GM21529 (cell line): Measurements from ENCODE around the gene MIGA1.
A peak's percentile ranks its signal among the peaks of the same experiment; 100 is the strongest.

Experiments
- ATAC-seq: cut with Tn5 transposase; IDR thresholded peaks from one replicate; pipeline ENCODE4 v1.9.1; 2021; ENCODE audit not compliant: unreplicated experiment

Gene MIGA1

DNA sequence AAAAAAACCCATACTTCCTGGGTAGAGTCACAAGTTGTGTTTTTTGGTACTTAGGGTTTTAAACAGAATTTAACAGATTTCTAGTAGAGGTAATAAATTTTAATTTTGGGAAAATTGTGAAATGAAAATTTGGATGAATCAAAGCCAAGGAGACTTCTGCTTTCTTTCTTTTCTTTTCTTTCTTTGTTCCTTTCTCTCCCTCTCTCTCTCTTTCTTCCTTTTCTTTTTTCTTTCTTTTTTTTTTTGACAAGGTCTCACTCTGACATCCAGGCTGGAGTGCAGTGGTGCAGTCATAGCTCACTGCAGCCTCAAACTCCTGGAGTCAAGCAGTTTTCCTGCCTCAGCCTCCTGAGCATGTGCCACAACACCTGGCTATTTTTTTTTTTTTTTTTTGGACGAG lies 62.1 kb downstream of the MIGA1 start:
- no peak for ATAC-seq

GRCh38 chr1:77845951-77846350 lies 66.5 kb downstream of the MIGA1 start:
- no peak for ATAC-seq

DNA sequence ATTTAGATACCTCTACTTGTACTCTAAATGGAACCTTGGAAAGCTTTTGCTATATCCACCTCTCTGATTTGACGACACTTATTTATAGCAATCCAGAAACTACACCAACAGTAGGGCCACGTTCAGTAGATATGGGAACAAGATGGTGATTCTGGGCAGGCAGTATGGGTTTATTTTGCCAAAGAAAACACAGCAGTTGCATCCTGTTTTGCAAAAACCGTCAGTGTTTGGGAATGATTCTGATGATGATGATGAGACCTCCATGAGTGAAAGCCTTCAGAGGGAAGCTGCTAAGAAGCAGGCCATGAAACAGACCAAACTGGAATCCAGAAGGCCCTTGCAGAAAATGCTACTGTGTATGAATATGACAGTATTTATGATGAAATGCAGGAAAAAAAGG lies 67.5 kb downstream of the MIGA1 start:
- no peak for ATAC-seq

GRCh38 chr1:77847621-77848080 lies 68.2 kb downstream of the MIGA1 start:
- ATAC-seq: no peak

DNA sequence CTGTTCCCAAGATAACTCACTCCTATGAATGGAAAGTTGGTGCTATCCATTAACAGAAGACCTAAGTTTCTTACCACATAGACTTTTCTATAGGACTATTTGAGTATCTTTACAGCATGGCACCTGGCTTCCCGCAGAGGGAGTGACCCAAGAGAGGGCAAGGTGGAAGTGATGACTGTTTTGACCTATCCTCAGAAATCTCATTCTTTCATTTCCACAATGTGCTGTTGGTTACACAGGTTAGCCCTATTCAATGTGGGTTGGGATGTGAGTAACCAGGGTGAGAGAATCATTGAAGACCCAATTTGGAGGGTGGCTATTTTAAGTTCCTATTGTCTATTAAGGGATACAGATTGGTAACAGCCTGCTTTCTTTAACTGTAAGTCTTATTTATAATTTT lies 70.6 kb downstream of the MIGA1 start:
- no peak for ATAC-seq

DNA sequence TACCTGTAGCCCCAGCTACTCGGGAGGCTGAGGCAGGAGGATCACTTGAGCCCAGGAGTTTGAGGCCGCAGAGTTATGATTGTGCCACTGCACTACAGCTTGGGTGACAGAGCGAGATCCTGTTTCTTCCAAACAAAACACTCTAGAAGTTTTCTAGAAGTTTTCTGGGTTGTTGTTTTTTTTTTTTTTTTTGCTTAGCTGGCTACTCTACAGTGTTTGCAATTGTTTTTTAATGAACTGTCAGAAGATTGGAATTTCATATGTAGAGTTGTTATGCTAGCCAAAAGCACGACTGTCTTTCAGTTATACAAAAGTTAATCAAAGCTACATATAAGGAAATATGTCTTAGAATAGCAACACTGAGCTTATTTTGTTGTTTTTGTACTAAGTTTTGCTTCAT lies 78.1 kb downstream of the MIGA1 start:
- ATAC-seq: no peak

- no peak for ATAC-seq
Measured at GRCh38 chr1:77858725-77859124, 79.3 kb downstream of the MIGA1 start.

DNA sequence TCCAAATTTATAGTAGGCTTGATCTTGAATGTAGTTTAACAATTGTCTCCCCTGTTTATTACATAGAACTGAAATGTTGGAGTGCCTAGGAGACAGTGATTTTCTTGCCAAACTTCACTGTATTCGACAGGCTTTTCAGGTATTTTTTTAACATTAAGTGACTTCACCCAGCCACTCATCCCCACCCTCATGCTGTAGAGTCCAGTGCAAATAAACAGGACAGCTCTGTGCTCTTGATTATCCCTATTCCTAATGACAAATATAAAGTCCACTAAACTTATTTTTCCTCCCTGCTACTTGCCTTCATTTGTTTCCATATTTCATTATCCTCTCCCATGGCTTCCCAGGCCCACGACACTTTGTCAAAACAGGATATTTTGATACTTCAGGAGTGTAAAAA lies 79.8 kb downstream of the MIGA1 start:
- ATAC-seq: no peak

DNA sequence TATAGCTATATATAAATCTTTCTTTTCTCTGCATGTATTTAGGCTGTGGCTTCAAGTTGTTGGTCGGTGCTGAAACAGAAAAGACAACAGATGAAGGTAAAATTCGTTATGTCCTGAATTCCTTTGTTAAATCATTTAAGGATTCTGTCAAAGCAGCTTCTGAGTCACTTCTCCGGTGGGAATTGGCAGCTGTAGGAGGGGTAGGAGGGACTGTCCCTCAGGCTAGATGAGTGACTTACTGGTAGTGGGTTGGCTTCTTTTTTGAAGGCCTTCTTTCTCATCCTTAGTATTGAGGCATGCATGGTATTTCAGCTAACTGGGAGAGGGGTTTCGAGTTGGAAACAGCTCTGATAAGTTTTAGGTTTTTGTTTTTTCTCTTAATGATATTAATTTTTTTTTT lies 86.8 kb downstream of the MIGA1 start:
- no peak for ATAC-seq

DNA sequence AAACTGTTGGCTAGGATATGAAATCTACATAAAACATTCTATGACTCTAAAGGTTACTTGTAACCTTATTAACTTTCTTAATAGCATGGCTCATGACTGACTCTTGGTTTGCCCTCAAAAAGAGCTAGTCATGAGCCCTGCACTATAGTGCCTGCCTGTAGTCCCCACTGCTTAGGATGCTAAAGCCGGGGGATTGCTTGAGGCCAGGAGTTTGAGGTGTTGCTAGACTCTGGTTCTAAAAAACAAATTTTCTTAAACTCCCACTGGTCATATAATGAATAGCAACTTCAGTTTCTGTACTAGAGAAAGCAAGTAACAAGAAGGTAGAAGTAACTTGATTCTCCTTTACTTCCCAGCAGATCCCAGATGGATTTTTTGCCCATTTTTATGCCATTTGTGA lies 93.2 kb downstream of the MIGA1 start:
- ATAC-seq: no peak

- ATAC-seq: no peak
Measured at GRCh38 chr1:77873461-77873860, 94.0 kb downstream of the MIGA1 start.

DNA sequence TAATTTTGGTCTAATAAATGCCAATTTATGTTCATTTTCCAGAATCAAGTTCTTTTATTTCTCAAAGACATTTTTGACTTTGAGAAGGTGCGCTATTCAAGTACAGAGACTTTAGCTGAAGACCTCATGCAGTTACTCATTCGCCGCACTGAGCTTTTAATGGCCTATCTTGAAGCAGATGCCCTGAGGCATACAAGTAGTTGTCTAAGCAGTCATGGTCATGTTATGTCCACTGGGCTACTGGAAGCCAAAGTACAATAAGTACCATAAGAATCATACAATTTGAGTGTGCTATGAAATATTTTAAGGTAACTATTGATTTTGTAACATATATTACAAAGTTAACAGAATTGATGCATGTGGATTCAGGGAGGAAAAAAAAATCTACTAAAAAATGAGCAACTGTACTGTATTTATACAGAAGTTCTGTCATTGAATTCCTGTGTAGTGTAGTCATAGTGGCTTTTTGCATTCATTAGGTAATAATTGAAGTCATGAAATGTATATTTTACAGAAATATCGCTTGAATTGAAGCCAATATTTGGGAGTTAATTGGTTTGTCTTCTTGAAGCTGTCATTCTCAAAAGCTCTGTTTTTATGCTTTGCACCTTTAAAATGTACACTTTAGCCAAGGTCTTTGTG lies 95.5 kb downstream of the MIGA1 start:
- ATAC-seq: no peak

- ATAC-seq: no peak
Measured at GRCh38 chr1:77876884-77877283, 97.4 kb downstream of the MIGA1 start.

GRCh38 chr1:77881061-77881460 lies 101.6 kb downstream of the MIGA1 start:
- ATAC-seq: no peak

GRCh38 chr1:77882411-77882810 lies 103.0 kb downstream of the MIGA1 start:
- no peak for ATAC-seq

- peak; percentile 28 for ATAC-seq
Measured at GRCh38 chr1:77888081-77888780, 108.8 kb downstream of the MIGA1 start, which contains the start of gene NEXN. NEXN (plus strand) TSS chr1:77888624; CDS start chr1:77916107, 27,483 bp downstream.

DNA sequence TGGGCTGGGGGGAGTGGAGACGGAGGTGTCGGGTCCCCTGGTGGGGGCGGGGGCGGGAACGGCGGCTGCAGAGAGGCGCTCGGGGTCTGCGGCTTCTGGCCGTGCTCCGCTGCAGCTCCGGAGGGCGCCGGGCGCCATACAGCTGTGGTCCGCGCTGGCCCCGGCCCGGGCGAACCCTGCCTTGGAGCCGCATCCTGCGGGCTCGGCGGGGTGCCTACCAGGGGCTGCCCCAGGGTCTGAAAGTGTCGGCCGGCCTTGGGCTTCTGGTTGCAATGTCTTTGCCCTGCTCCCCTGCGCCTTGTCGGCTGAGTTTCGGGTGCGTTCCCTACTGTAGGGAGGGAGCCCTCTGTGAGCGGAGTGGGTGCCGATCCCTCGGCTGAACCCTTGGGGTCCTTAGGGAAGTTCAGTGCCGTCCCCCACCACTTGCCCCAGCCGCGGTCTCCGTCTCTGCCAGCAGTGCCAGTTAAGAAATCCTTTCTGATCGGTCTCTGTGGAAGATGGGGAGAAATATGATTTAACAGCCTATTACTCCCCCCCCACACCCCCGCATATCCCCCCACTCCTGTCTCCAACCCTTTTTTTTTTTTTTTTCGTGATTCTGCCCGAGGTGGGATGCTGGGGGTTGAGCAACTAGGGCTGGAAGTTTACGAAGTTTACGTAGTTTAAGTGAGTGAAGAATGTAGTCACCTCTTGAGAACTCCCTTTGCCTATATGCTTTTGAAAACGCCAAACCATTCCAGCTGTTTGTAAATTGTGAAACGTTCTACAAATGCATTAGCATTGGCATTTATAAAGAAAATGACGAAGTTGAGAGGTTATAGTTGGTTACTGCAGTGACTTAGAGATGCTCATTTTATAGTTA lies 109.6 kb downstream of the MIGA1 start:
- ATAC-seq: peak; percentile 66

GRCh38 chr1:77889671-77890070 lies 110.2 kb downstream of the MIGA1 start:
- no peak for ATAC-seq

DNA sequence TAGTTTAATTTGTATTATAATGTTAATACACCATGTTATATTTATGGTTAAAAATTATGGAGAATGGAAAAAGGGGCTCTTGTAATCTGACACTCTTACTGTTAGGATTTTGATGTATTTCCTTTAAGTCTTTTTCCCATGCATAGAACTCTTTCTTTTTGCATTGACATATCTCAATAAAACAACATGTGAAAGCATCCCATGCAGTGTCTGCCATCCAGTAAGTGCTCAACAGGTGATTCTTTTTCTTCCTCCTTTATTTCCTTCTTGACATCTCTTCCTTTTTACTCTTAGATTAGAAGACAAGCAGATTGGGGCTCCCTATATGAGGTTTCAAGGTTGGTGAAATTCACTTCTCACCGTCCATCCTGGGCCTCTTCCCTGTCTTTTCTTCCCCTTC lies 111.8 kb downstream of the MIGA1 start:
- no peak for ATAC-seq

DNA sequence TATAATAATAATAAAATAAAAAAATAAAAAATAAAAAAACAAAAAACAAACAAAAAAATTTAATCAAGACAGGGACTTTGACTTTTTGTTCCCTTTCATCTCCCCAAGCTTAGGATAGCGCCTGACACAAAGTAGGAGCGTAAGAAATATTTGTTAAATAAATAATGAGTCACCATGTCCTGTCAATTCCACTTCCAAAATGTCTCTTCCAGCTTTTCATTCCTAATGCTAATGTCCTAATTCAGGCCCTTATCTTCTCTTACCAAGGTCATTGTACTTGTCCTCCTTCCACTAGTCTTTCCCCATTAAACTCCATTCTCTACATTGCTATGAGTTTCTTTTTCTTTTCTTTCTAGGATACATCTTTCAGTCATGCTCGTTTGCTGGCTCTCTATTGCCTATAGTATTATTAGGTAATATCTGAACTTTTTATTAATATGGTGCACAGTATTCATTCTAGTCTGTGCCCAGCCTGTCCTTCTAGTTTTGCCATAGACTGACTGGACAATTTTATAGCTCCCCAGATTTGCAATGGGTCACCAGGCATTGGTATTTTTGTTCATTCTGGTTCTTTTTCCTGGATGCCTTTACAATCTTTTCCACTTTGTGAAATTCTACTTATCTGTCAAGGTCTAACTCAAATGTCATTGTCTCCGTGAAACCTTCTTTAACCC lies 120.3 kb downstream of the MIGA1 start:
- no peak for ATAC-seq

GRCh38 chr1:77900687-77901293 lies 121.3 kb downstream of the MIGA1 start:
- ATAC-seq: no peak
